ENCODE data around the gene P2RX2. TPM values are rescaled to one million over a fixed set of nuclear protein-coding genes. Genes with fewer than 3 reads are reported as not detected.

The P2RX2 gene
- total RNA-seq, 4 donors from 2014 or later = 0.47 to 3.9 (median 3.3) TPM

GRCh38 chr12:132615579-132616038, 3.0 kb upstream of the P2RX2 start:
- 80 to 89% methylated on average over 1 to 6 of the region's 16 CpGs for WGBS, 2 donors (ENCODE audit: low coverage in 1 of 2)
- Histone ChIP-seq H3K4me1 (peaks cover 0 to 32% (median 0%) of the 10 kb centered on the region in 3 donors), H3K27me3 (peaks cover 71% of the 10 kb centered on the region), H3K36me3 (no peaks in the 10 kb centered on the region), H3K27ac (no peak overlapping the region), H3K9me3 (peaks cover 0 to 28% (median 0%) of the 10 kb centered on the region in 3 donors), H3K4me3 (no peak overlapping the region)
- TF ChIP-seq, protein P1, sequence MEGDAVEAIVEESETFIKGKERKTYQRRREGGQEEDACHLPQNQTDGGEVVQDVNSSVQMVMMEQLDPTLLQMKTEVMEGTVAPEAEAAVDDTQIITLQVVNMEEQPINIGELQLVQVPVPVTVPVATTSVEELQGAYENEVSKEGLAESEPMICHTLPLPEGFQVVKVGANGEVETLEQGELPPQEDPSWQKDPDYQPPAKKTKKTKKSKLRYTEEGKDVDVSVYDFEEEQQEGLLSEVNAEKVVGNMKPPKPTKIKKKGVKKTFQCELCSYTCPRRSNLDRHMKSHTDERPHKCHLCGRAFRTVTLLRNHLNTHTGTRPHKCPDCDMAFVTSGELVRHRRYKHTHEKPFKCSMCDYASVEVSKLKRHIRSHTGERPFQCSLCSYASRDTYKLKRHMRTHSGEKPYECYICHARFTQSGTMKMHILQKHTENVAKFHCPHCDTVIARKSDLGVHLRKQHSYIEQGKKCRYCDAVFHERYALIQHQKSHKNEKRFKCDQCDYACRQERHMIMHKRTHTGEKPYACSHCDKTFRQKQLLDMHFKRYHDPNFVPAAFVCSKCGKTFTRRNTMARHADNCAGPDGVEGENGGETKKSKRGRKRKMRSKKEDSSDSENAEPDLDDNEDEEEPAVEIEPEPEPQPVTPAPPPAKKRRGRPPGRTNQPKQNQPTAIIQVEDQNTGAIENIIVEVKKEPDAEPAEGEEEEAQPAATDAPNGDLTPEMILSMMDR (IDR thresholded peaks at IDR 0.05) = no peak
- TF ChIP-seq POLR2A (IDR thresholded peaks at IDR 0.05) = no peak
- no peak for TF ChIP-seq POLR2AphosphoS5 (IDR thresholded peaks at IDR 0.05)
- no peak for TF ChIP-seq EP300 (IDR thresholded peaks at IDR 0.05)
- ATAC-seq = no peak

- no peak overlapping the region for H3K27ac ChIP-seq
- H3K4me1 ChIP-seq = peaks cover 0 to 38% (median under 1%) of the 10 kb centered on the region in 3 donors
- H3K4me3 ChIP-seq = no peak overlapping the region
- peaks cover 0 to 17% (median 0%) of the 10 kb centered on the region in 3 donors for H3K9me3 ChIP-seq
- peaks cover 66% of the 10 kb centered on the region for H3K27me3 ChIP-seq
- ATAC-seq = no peak
- H3K36me3 ChIP-seq = no peaks in the 10 kb centered on the region
- no peak for TF ChIP-seq EP300 (IDR thresholded peaks at IDR 0.05)
- TF ChIP-seq POLR2AphosphoS5 (IDR thresholded peaks at IDR 0.05) = no peak
- TF ChIP-seq, protein P1 (IDR thresholded peaks at IDR 0.05) = no peak
- no peak for TF ChIP-seq POLR2A (IDR thresholded peaks at IDR 0.05)
- 86 to 90% methylated on average over 1 of the region's 4 CpGs for WGBS, 2 donors (ENCODE audit: low coverage in 1 of 2)
Observed at GRCh38 chr12:132617135-132617701, 1.4 kb upstream of the P2RX2 start.

- peaks cover 66% of the 10 kb centered on the region for H3K27me3 ChIP-seq
- peak overlapping the region in 3 of 4 donors; percentile 44 to 71 (median 57) for H3K27ac ChIP-seq
- TF ChIP-seq, protein P1 (IDR thresholded peaks at IDR 0.05) = no peak
- no peaks in the 10 kb centered on the region for H3K36me3 ChIP-seq
- no peak for ATAC-seq
- H3K4me1 ChIP-seq = peaks cover 0 to 46% (median 9%) of the 10 kb centered on the region in 3 donors
- peak overlapping the region in 1 of 2 donors; percentile 44 for H3K4me3 ChIP-seq
- H3K9me3 ChIP-seq = peaks cover 0 to 17% (median 0%) of the 10 kb centered on the region in 3 donors
- WGBS, 2 donors (ENCODE audit: low coverage in 1 of 2) = 16 to 29% methylated on average over 5 to 23 of the region's 51 CpGs
Observed at GRCh38 chr12:132617822-132618682, 524 bp upstream of the P2RX2 start.

DNA sequence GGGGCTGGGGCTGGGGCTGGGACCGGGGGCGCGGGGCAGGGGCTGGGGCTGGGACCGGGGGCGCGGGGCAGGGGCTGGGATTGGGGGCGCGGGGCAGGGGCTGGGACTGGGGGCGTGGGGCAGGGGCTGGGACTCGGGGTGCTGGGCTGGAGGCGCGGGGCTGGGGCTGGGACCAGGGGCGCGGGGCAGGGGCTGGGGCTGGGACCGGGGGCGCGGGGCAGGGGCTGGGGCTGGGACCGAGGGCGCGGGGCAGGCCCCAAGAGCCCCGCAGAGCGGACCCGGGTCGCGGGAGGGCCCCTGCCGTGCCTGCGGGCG, 452 bp downstream of the P2RX2 start:
- TF ChIP-seq POLR2A (IDR thresholded peaks at IDR 0.05) (no peak), EP300 (IDR thresholded peaks at IDR 0.05) (no peak), POLR2AphosphoS5 (IDR thresholded peaks at IDR 0.05) (no peak)
- TF ChIP-seq, protein P1 (IDR thresholded peaks at IDR 0.05) = no peak
- Histone ChIP-seq H3K36me3 (peaks cover 0 to 8% of the 10 kb centered on the region in 2 donors), H3K4me1 (peaks cover 0 to 50% (median 9%) of the 10 kb centered on the region in 3 donors), H3K27ac (peak overlapping the region in 1 of 4 donors; percentile 71), H3K9me3 (peaks cover 0 to 17% (median 0%) of the 10 kb centered on the region in 3 donors), H3K27me3 (peaks cover 66% of the 10 kb centered on the region), H3K4me3 (peak overlapping the region in 1 of 2 donors; percentile 44)
- ATAC-seq = no peak
- WGBS, 2 donors (ENCODE audit: low coverage in 1 of 2) = no CpG with 5 or more reads among the region's 28 CpGs
